HUDEP-2 (cell line): Measurements from ENCODE around the gene BAD.

Source experiments
- DNase-seq, 76 experiments: peaks; one replicate each; lab custom pipeline; 2025; ENCODE audit not compliant: unreplicated experiment in 76 of 76; lab: John Stamatoyannopoulos, UW

The BAD gene

GRCh38 chr11:64261556-64262080 lies 22.8 kb downstream of the BAD start:
- no peak for DNase-seq

GRCh38 chr11:64260147-64260708 lies 24.2 kb downstream of the BAD start:
- no peak for DNase-seq

GRCh38 chr11:64259533-64260067 lies 24.9 kb downstream of the BAD start:
- DNase-seq: no peak

GRCh38 chr11:64258946-64259532 lies 25.4 kb downstream of the BAD start:
- DNase-seq: no peak

- DNase-seq: no peak
Observed at GRCh38 chr11:64258356-64258755, 26.1 kb downstream of the BAD start.

GRCh38 chr11:64256300-64256699 lies 28.2 kb downstream of the BAD start:
- no peak for DNase-seq

GRCh38 chr11:64255135-64256128 lies 29.0 kb downstream of the BAD start:
- DNase-seq: no peak

GRCh38 chr11:64254326-64254725 lies 30.1 kb downstream of the BAD start:
- DNase-seq: no peak

GRCh38 chr11:64253481-64253880 lies 31.0 kb downstream of the BAD start:
- peak in 61 of 76 experiments; percentile 19 to 79 (median 60) for DNase-seq

GRCh38 chr11:64253043-64253442 lies 31.4 kb downstream of the BAD start:
- DNase-seq: no peak

GRCh38 chr11:64252003-64252872 lies 32.2 kb downstream of the BAD start:
- DNase-seq: peak in 18 of 76 experiments; percentile 5 to 37 (median 25)

- no peak for DNase-seq
Observed at GRCh38 chr11:64251753-64252002, 32.8 kb downstream of the BAD start.

- DNase-seq: peak in 41 of 76 experiments; percentile 11 to 66 (median 38)
Observed at GRCh38 chr11:64251016-64251752, 33.3 kb downstream of the BAD start, which contains the start of gene PLCB3. Gene PLCB3, plus strand, starts transcription at chr11:64251530. Its CDS starts 120 bp downstream, at chr11:64251650.

- DNase-seq: peak in 4 of 76 experiments; percentile 19 to 64 (median 28)
Observed at GRCh38 chr11:64250415-64251015, 34.0 kb downstream of the BAD start.

GRCh38 chr11:64249563-64250414 lies 34.7 kb downstream of the BAD start:
- peak in 9 of 76 experiments; percentile 10 to 35 (median 24) for DNase-seq

GRCh38 chr11:64249038-64249437 lies 35.4 kb downstream of the BAD start:
- no peak for DNase-seq

- peak in 2 of 76 experiments; percentile 16 to 21 for DNase-seq
Observed at GRCh38 chr11:64248578-64248977, 35.9 kb downstream of the BAD start.
